Gastrocnemius medialis (tissue), 4 donors: ENCODE measurements around the gene PLA2G6. TPM values are rescaled to one million over a fixed set of nuclear protein-coding genes. Genes with fewer than 3 reads are reported as not detected.
"Not testable (repeated sequence)": the region's sequence is repeated elsewhere in the genome, so short reads cannot be mapped to it uniquely, and the experiment has no call there.

ENCODE experiments used
- ATAC-seq, 2 donors: fragments of 150-250 bp; one replicate each; pipeline ENCODE4 v1.9.1; 2016
- DNase-seq, 2 donors: peaks; one replicate each; pipeline ENCODE4 v3.0.0-alpha.2; 2019
- H3K27ac ChIP-seq, 4 donors: fragments of 200-600 bp; sonication (generic); 1 replicate in 1 of 4; 2 replicates in 3 of 4; pipeline ENCODE4 v1.5.1; 2016 to 2018; ENCODE audit warnings: mild to moderate bottlenecking in 2 of 4, moderate library complexity in 1 of 4
- H3K27me3 ChIP-seq, 3 donors: fragments of 200-600 bp; sonication (generic) in 2 of 3; 1 replicate in 1 of 3; 2 replicates in 2 of 3; pipeline versions ENCODE4 v1.5.1 to v1.6.0; 2016 to 2019; ENCODE audit warnings: mild to moderate bottlenecking in 1 of 3, moderate library complexity in 1 of 3
- H3K36me3 ChIP-seq, 2 donors: fragments of 200-600 bp; sonication (generic) in 1 of 2; one replicate each; pipeline ENCODE4 v1.5.1; 2017 to 2018
- H3K4me1 ChIP-seq, 2 donors: fragments of 200-600 bp; sonication (generic) in 1 of 2; one replicate each; pipeline ENCODE4 v1.5.1; 2016 to 2017; ENCODE audit warnings: mild to moderate bottlenecking in 2 of 2
- H3K4me3 ChIP-seq, 4 donors: fragments of 200-600 bp; sonication (generic) in 3 of 4; 1 replicate in 1 of 4; 2 replicates in 3 of 4; pipeline ENCODE4 v1.5.1; 2016 to 2019; ENCODE audit warnings: mild to moderate bottlenecking in 2 of 4
- H3K9me3 ChIP-seq, 3 donors: fragments of 200-600 bp; sonication (generic) in 2 of 3; 1 replicate in 1 of 3; 2 replicates in 2 of 3; pipeline ENCODE4 v1.5.1; 2016 to 2019
- POLR2A ChIP-seq, 2 donors: fragments of 450-650 bp; IDR thresholded peaks; one replicate each; pipeline ENCODE4 v1.6.1; 2017; ENCODE audit warnings: antibody characterized with exemption in 2 of 2, mild to moderate bottlenecking in 2 of 2, moderate library complexity in 2 of 2
- in situ Hi-C, 4 donors: fragments of 200-750 bp; cut with MboI; loops; one replicate each; pipeline versions ENCODE4 v1.15.0 to v1.8.0; 2017; ENCODE audit warnings: low sequenced_read_pairs in 4 of 4
- intact Hi-C: fragments of 100-400 bp; cut with DNase I; formaldehyde crosslinking; loops from one replicate; pipeline ENCODE4 v1.15.1; 2023; ENCODE audit warnings: low total_unique reads
- total RNA-seq, 4 donors: library from RNA; depleted of rRNA; stranded (reverse); fragments of >200 nt; gene quantifications; one replicate each; pipeline versions ENCODE4 v1.1.0 to v1.2.3, GENCODE V29; 2016
- TF ChIP-seq, protein P1 (sequence below), 5 experiments: fragments of 450-650 bp in 3 of 5; fragments of 200-600 bp in 2 of 5; sonication (generic) in 2 of 5; IDR thresholded peaks in 4 of 5; conservative IDR thresholded peaks in 1 of 5; 1 replicate in 4 of 5; 2 replicates in 1 of 5; pipeline ENCODE4 v1.5.1; 2016 to 2019; ENCODE audit warnings: antibody characterized with exemption in 5 of 5, mild to moderate bottlenecking in 3 of 5, moderate library complexity in 3 of 5

The PLA2G6 gene
- total RNA-seq, 4 donors from 2014 or later: 9.1 to 19.5 (median 12.1) TPM

GRCh38 chr22:38079804-38080203, 101.8 kb downstream of the PLA2G6 start:
- ATAC-seq (no peak), DNase-seq (no peak)
- in situ Hi-C loops: no loop called here

DNA sequence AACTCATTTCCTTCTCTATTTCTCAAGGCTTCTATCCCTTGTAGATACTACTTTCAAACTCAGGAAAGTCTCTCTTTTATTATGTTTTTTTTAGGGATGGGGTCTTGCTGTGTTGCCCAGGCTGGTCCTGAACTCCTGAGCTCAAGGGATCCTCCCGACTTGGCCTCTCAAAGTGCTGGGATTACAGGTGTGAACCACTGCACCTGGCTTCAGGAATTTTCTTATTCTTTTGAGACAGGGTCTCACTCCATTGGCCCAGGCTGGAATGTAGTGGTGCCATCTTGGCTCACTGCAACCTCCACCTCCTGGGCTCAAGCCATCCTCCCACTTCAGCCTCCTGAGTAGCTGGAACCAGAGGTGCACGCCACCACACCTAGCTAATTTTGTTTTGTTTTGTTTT, 102.4 kb downstream of the PLA2G6 start:
- in situ Hi-C loops, H3K27ac ChIP-seq, DNase-seq, H3K4me3 ChIP-seq, H3K9me3 ChIP-seq, ATAC-seq, intact Hi-C loops: not testable (repeated sequence)
- Histone ChIP-seq H3K36me3 (peaks cover 0 to 11% of the 10 kb centered on the region in 2 donors), H3K4me1 (peaks cover 11 to 15% of the 10 kb centered on the region in 2 donors), H3K27me3 (peaks cover 15 to 20% (median 17%) of the 10 kb centered on the region in 3 donors)

More at GRCh38 chr22:38079804-38080203, 101.8 kb downstream of the PLA2G6 start:
- TF ChIP-seq, protein P1, sequence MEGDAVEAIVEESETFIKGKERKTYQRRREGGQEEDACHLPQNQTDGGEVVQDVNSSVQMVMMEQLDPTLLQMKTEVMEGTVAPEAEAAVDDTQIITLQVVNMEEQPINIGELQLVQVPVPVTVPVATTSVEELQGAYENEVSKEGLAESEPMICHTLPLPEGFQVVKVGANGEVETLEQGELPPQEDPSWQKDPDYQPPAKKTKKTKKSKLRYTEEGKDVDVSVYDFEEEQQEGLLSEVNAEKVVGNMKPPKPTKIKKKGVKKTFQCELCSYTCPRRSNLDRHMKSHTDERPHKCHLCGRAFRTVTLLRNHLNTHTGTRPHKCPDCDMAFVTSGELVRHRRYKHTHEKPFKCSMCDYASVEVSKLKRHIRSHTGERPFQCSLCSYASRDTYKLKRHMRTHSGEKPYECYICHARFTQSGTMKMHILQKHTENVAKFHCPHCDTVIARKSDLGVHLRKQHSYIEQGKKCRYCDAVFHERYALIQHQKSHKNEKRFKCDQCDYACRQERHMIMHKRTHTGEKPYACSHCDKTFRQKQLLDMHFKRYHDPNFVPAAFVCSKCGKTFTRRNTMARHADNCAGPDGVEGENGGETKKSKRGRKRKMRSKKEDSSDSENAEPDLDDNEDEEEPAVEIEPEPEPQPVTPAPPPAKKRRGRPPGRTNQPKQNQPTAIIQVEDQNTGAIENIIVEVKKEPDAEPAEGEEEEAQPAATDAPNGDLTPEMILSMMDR (IDR thresholded peaks at IDR 0.05 in 4 of 5, conservative IDR thresholded peaks at IDR 0.05 in 1 of 5): no peak
- no peak for TF ChIP-seq POLR2A (IDR thresholded peaks at IDR 0.05)
- Histone ChIP-seq H3K36me3 (peaks cover 0 to 5% of the 10 kb centered on the region in 2 donors), H3K27me3 (peaks cover 15 to 20% (median 17%) of the 10 kb centered on the region in 3 donors), H3K4me1 (peaks cover 11 to 15% of the 10 kb centered on the region in 2 donors), H3K27ac (no peak overlapping the region), H3K4me3 (no peak overlapping the region), H3K9me3 (no peaks in the 10 kb centered on the region)
- intact Hi-C loops: no loop called here

DNA sequence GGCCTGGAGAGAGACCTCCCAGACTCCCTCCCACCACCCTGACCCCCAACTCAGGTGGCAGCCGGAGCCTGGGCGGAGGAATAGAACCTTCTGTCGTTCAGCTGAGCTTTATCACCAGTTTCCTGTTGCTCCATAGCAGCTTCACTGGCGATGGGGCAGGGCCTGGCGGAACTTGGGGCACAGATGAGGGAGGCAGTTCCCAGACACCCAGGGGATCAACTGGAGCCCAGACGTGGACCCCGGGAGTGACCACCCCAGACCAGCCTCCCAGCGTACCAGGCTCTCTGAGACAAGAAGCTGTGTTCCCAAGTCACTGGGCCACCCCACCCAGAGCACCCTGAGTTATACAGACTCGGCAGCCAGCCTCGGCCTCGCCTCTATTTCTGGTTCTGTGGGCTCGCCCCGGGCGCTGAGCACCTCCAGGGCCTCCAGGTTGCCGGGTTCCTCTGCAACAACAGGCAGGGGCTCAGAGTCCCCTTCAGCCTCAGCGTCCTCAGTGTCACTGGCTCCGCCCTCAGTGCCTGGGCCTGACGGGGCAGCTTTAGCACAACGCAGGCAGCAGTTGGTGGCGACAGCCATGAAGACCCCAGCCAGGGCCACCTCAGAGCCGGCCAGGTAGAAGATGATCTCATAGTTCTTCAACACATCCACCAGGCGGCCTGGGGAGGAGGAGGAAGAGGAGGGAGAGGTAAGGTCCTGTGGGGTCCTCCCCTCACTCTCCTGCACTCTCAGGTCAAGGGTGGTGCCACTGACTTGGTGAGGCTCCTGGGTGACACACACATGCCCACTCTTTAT, 103.4 kb downstream of the PLA2G6 start:
- Histone ChIP-seq H3K9me3 (no peaks in the 10 kb centered on the region), H3K4me3 (no peak overlapping the region), H3K27me3 (peaks cover 15 to 18% (median 15%) of the 10 kb centered on the region in 3 donors), H3K36me3 (peaks cover 0 to 21% of the 10 kb centered on the region in 2 donors), H3K4me1 (peaks cover 11 to 15% of the 10 kb centered on the region in 2 donors), H3K27ac (no peak overlapping the region)
- no peak for ATAC-seq
- DNase-seq: no peak
- in situ Hi-C loops (no loop called here), intact Hi-C loops (no loop called here)
- TF ChIP-seq, protein P1 (IDR thresholded peaks at IDR 0.05 in 4 of 5, conservative IDR thresholded peaks at IDR 0.05 in 1 of 5): no peak
- no peak for TF ChIP-seq POLR2A (IDR thresholded peaks at IDR 0.05)

- H3K27me3 ChIP-seq: peaks cover 10 to 12% (median 10%) of the 10 kb centered on the region in 3 donors
- no peak for DNase-seq
- peaks cover 11 to 14% of the 10 kb centered on the region in 2 donors for H3K4me1 ChIP-seq
- in situ Hi-C loops: no loop called here
- no peak overlapping the region for H3K27ac ChIP-seq
- intact Hi-C loops: no loop called here
- no peaks in the 10 kb centered on the region for H3K9me3 ChIP-seq
- H3K36me3 ChIP-seq: peaks cover 0 to 27% of the 10 kb centered on the region in 2 donors
- ATAC-seq: no peak
- TF ChIP-seq POLR2A (IDR thresholded peaks at IDR 0.05): no peak
- TF ChIP-seq, protein P1 (IDR thresholded peaks at IDR 0.05 in 4 of 5, conservative IDR thresholded peaks at IDR 0.05 in 1 of 5): no peak
- no peak overlapping the region for H3K4me3 ChIP-seq
Measured at GRCh38 chr22:38077595-38077994, 104.0 kb downstream of the PLA2G6 start.

- Histone ChIP-seq H3K9me3 (no peaks in the 10 kb centered on the region), H3K27me3 (peaks cover 5 to 7% (median 6%) of the 10 kb centered on the region in 3 donors), H3K4me3 (no peak overlapping the region), H3K27ac (no peak overlapping the region), H3K36me3 (peaks cover 0 to 31% of the 10 kb centered on the region in 2 donors), H3K4me1 (peaks cover 7 to 9% of the 10 kb centered on the region in 2 donors)
- no peak for TF ChIP-seq POLR2A (IDR thresholded peaks at IDR 0.05)
- TF ChIP-seq, protein P1 (IDR thresholded peaks at IDR 0.05 in 4 of 5, conservative IDR thresholded peaks at IDR 0.05 in 1 of 5): no peak
- in situ Hi-C loops (no loop called here), intact Hi-C loops (no loop called here)
- ATAC-seq: no peak
- DNase-seq: no peak
Measured at GRCh38 chr22:38077096-38077495, 104.5 kb downstream of the PLA2G6 start.
